SK-N-SH (cell line): ENCODE data around the gene AIRE.

Experiments
- CTCF ChIP-seq: fragments of 200-600 bp; sonication (generic); IDR thresholded peaks from 2 replicates; pipeline ENCODE4 v1.6.1; 2017; ENCODE audit warnings: antibody characterized with exemption, mild to moderate bottlenecking, moderate library complexity
- GABPA ChIP-seq: IDR thresholded peaks from 2 replicates; pipeline ENCODE4 v1.4.0; 2012; ENCODE audit warnings: low read depth, mild to moderate bottlenecking
- MXI1 ChIP-seq: IDR thresholded peaks from 2 replicates; pipeline ENCODE4 v1.6.1; 2012; ENCODE audit warnings: mild to moderate bottlenecking, low read depth, low read length, improper control_type of control experiment

GRCh38 chr21:44297525-44298290, 12.0 kb downstream of the AIRE start:
- TF ChIP-seq CTCF: peak; percentile 86
- 0 out of 2 replicates have a peak, but pooled peaks have one; percentile 20 for TF ChIP-seq MXI1
- no peak for TF ChIP-seq GABPA
